ENCODE results near the gene PIWIL1. TPM values are rescaled to one million over a fixed set of nuclear protein-coding genes. Genes with fewer than 3 reads are reported as not detected.

The PIWIL1 gene
- total and polyA plus RNA-seq, 2 donors (not counting 3 experiments of a cell fraction or from before 2014, with no cell fraction given) = not detected

DNA sequence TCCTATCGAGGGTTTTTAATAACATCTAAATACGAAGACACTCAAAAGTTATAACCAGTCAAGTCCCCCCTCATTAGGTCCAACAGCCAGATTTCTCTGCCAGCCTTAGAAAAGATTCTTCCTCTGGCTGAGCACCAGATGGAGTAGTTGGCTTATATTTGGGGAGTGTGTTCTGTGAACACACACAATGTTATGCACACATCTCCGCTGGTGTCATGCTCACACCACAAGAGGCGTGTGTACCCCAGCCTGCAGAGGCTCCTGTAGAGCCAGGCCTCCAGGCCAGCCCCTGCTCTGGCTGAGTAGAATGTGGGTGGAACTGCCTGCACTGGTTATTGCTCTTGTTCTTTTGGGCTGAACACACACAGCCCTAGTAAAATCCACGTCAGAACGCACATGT lies 64.0 kb downstream of the PIWIL1 start:
- no peaks in the 10 kb centered on the region for H3K36me3 ChIP-seq (ENCODE audit: control insufficient read depth in 2 of 2, extremely low read depth in 1 of 2, insufficient read depth in 2 of 2, low read length in 2 of 2)
- no TSS peak for BruUV-seq (replicated peaks)
- dilution Hi-C loops (cut with MboI; ENCODE audit: extremely low pct_ligation_motif_present, low sequenced_read_pairs) (no loop called here), intact Hi-C loops (cut with micrococcal nuclease) (no loop called here)
- H4K20me1 ChIP-seq (replicated peaks; ENCODE audit: control insufficient read depth, extremely low read depth, insufficient read depth, low read length) = no peaks in the 10 kb centered on the region
- POLR2A ChIA-PET = no interaction called here
- H3K79me2 ChIP-seq (ENCODE audit: control insufficient read depth, insufficient read depth, low read length) = no peaks in the 10 kb centered on the region
- H3K9ac ChIP-seq (replicated peaks; ENCODE audit: extremely low read depth, insufficient read depth, low read length) = no peak overlapping the region
- no peak overlapping the region for H3K4me2 ChIP-seq (ENCODE audit: insufficient read depth, low read length)
- H3K9me3 ChIP-seq (replicated peaks; ENCODE audit: control insufficient read depth, insufficient read depth, low read length) = peaks cover 7% of the 10 kb centered on the region
- no peak overlapping the region for H2AFZ ChIP-seq (ENCODE audit: low read depth, low read length)
- TF ChIP-seq POLR2A (IDR thresholded peaks at IDR 0.05; ENCODE audit: low read depth, low read length) = no peak
- TF ChIP-seq EZH2 (IDR thresholded peaks at IDR 0.05; ENCODE audit: borderline replicate concordance, low read depth, low read length, severe bottlenecking) = no peak
- TF ChIP-seq POLR2AphosphoS5 (IDR thresholded peaks at IDR 0.05; ENCODE audit: insufficient read depth, low read depth, low read length) = no peak
- no peaks in the 10 kb centered on the region for H3K27me3 ChIP-seq (ENCODE audit: control insufficient read depth in 2 of 2, insufficient read depth in 2 of 2, low read length in 2 of 2)
- H3K4me3 ChIP-seq (replicated peaks in 1 of 3; ENCODE audit: insufficient read depth in 1 of 3, low read depth in 1 of 3, low read length in 3 of 3) = no peak overlapping the region
- CTCF ChIA-PET = no interaction called here
- DNase-seq (ENCODE audit: low read depth, low spot score) (no peak), FAIRE-seq (no peak)
- H3K4me1 ChIP-seq (ENCODE audit: control insufficient read depth, extremely low read depth, insufficient read depth, low read length) = no peaks in the 10 kb centered on the region
- H3K9me1 ChIP-seq (replicated peaks; ENCODE audit: control insufficient read depth, extremely low read depth, insufficient read depth, low read length) = no peaks in the 10 kb centered on the region
- H3K27ac ChIP-seq (ENCODE audit: insufficient read depth, low read depth, low read length) = no peak overlapping the region

DNA sequence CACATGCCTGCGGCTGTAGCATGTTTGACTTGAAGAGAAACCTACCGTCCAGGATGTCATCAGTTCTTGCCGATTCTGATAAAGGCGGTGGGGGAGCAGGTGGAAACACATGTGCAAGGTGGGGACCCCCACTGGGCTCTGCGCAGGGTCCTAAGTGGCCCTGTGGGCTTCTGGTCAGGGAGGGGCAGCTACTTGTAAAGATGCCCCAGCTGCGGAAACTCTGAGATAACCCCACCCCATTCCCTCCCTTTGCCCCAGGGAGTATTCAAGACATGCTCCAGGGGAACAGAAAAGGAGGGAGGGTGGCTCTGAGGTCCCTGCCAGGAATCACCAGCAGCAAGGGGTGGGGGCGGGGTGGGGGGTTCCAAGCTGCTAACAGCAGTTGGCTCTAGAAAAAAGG lies 67.6 kb downstream of the PIWIL1 start:
- no peaks in the 10 kb centered on the region for H3K9me1 ChIP-seq (replicated peaks; ENCODE audit: control insufficient read depth, extremely low read depth, insufficient read depth, low read length)
- H4K20me1 ChIP-seq (replicated peaks; ENCODE audit: control insufficient read depth, extremely low read depth, insufficient read depth, low read length) = no peaks in the 10 kb centered on the region
- no peaks in the 10 kb centered on the region for H3K79me2 ChIP-seq (ENCODE audit: control insufficient read depth, insufficient read depth, low read length)
- H3K9ac ChIP-seq (replicated peaks; ENCODE audit: extremely low read depth, insufficient read depth, low read length) = no peak overlapping the region
- H3K4me1 ChIP-seq (ENCODE audit: control insufficient read depth, extremely low read depth, insufficient read depth, low read length) = no peaks in the 10 kb centered on the region
- dilution Hi-C loops (cut with MboI; ENCODE audit: extremely low pct_ligation_motif_present, low sequenced_read_pairs) (no loop called here), intact Hi-C loops (cut with micrococcal nuclease) (no loop called here)
- no peak overlapping the region for H3K27ac ChIP-seq (ENCODE audit: insufficient read depth, low read depth, low read length)
- no peaks in the 10 kb centered on the region for H3K27me3 ChIP-seq (ENCODE audit: control insufficient read depth in 2 of 2, insufficient read depth in 2 of 2, low read length in 2 of 2)
- no peak for DNase-seq (ENCODE audit: low read depth, low spot score)
- POLR2A ChIA-PET = no interaction called here
- no peaks in the 10 kb centered on the region for H3K36me3 ChIP-seq (ENCODE audit: control insufficient read depth in 2 of 2, extremely low read depth in 1 of 2, insufficient read depth in 2 of 2, low read length in 2 of 2)
- no peak overlapping the region for H3K4me2 ChIP-seq (ENCODE audit: insufficient read depth, low read length)
- peaks cover 9% of the 10 kb centered on the region for H3K9me3 ChIP-seq (replicated peaks; ENCODE audit: control insufficient read depth, insufficient read depth, low read length)
- no peak overlapping the region for H2AFZ ChIP-seq (ENCODE audit: low read depth, low read length)
- no peak overlapping the region for H3K4me3 ChIP-seq (replicated peaks in 1 of 3; ENCODE audit: insufficient read depth in 1 of 3, low read depth in 1 of 3, low read length in 3 of 3)
- CTCF ChIA-PET = no interaction called here
- TF ChIP-seq POLR2AphosphoS5 (IDR thresholded peaks at IDR 0.05; ENCODE audit: insufficient read depth, low read depth, low read length) (no peak), MYC (IDR thresholded peaks at IDR 0.05; ENCODE audit: low read depth, low read length) (no peak), FOS (IDR thresholded peaks at IDR 0.05; ENCODE audit: borderline replicate concordance, insufficient read depth, low read length) (no peak), EZH2 (IDR thresholded peaks at IDR 0.05; ENCODE audit: borderline replicate concordance, low read depth, low read length, severe bottlenecking) (no peak), POLR2A (IDR thresholded peaks at IDR 0.05; ENCODE audit: low read depth, low read length) (no peak), JUN (IDR thresholded peaks at IDR 0.05; ENCODE audit: borderline replicate concordance, insufficient read depth, insufficient read length, low read depth) (no peak)
- no peak for FAIRE-seq
- BruUV-seq (replicated peaks) = no TSS peak

All from endothelial cell of umbilical vein (primary cell).